Measurements from ENCODE around the gene KCNJ9.

Gene KCNJ9

GRCh38 chr1:160127865-160128523, 46.7 kb downstream of the KCNJ9 start:
- peak; percentile 54 for DNase-seq

- DNase-seq: no peak
Measured at GRCh38 chr1:160128636-160129035, 47.3 kb downstream of the KCNJ9 start.

DNA sequence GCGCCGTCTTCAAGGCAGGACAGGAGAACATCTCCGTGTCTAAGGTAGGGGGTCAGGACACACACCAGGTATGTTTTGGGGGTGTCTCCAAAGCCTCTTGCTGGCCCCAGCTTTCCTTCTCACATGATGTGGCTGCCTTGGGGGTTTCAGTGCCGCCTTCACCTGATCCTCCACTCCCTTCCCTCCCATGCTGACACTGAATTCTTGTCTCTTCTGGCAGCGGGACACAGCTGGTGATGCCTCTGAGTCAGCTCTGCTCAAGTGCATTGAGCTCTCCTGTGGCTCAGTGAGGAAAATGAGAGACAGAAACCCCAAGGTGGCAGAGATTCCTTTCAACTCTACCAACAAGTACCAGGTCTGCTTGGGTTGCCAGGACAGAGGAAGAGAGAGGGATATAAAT, 47.7 kb downstream of the KCNJ9 start:
- peak; percentile 25 for DNase-seq

GRCh38 chr1:160129558-160129957, 48.2 kb downstream of the KCNJ9 start:
- no peak for DNase-seq

DNA sequence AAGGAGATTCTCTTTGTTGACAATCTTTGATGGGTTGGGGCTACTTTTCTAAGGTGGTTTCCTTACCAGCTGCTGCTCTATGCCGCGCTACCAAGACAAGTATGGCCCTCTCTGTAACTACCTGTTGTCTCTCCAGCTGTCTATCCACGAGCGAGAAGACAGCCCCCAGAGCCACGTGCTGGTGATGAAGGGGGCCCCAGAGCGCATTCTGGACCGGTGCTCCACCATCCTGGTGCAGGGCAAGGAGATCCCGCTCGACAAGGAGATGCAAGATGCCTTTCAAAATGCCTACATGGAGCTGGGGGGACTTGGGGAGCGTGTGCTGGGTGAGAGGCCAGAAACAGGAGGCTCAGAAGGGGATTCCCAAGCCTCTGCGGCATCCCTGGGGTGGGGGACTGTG, 48.6 kb downstream of the KCNJ9 start:
- DNase-seq: no peak

GRCh38 chr1:160130486-160130885, 49.1 kb downstream of the KCNJ9 start:
- DNase-seq: no peak

- no peak for DNase-seq
Measured at GRCh38 chr1:160130939-160131338, 49.6 kb downstream of the KCNJ9 start.

GRCh38 chr1:160131803-160132565, 50.6 kb downstream of the KCNJ9 start:
- DNase-seq: no peak

DNA sequence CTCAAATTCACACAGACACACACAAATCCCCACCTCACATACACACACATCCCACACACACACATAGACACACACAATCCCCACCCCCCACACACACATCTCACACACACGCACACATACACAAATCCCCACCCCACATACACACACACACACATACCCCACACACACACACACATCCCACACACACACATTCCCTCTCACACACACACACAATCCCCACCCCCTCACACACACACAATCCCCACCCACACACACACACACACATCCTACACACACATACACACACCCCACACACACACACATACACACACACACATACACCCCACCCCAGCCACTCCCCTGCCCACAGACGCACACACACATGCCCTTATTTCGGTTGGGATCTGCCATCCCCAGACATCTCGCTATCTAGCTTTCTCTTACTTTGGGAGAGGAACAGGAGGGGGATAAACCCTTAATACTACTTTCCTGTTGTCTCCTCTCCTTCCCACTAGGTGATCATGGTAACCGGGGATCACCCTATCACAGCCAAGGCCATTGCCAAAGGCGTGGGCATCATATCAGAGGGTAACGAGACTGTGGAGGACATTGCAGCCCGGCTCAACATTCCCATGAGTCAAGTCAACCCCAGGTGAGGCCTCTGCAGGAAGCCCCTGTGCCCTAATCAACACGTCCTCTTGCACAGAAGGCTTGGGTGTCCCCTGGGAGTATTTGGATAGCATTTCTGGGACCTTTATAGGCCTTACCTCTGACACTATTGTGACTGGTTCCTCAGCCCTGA, 52.8 kb downstream of the KCNJ9 start:
- no peak for DNase-seq

DNA sequence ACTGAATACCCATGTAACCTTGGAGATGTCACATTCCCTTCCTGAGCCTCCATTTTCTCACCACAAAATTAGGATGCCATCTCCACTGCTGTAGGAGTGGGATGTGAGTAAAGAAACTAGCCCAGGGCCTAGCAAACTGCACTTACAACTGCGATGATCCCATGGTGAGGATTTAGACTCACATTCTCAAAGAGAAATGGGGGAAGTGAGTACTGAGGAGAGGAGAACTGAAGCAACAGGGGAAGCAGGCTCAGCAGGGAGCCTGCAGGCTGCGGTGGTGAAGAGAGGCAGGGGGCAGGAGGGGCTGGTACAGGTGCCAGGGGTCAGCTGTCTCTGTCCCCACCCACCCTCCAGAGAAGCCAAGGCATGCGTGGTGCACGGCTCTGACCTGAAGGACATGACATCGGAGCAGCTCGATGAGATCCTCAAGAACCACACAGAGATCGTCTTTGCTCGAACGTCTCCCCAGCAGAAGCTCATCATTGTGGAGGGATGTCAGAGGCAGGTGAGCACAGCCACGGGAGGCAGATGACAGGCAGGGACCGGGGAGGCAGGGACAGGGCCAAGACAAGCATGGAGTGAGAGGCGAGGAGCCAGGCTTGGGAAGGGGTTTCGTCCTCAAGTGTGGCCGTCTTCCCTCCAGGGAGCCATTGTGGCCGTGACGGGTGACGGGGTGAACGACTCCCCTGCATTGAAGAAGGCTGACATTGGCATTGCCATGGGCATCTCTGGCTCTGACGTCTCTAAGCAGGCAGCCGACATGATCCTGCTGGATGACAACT, 53.6 kb downstream of the KCNJ9 start:
- no peak for DNase-seq

DNA sequence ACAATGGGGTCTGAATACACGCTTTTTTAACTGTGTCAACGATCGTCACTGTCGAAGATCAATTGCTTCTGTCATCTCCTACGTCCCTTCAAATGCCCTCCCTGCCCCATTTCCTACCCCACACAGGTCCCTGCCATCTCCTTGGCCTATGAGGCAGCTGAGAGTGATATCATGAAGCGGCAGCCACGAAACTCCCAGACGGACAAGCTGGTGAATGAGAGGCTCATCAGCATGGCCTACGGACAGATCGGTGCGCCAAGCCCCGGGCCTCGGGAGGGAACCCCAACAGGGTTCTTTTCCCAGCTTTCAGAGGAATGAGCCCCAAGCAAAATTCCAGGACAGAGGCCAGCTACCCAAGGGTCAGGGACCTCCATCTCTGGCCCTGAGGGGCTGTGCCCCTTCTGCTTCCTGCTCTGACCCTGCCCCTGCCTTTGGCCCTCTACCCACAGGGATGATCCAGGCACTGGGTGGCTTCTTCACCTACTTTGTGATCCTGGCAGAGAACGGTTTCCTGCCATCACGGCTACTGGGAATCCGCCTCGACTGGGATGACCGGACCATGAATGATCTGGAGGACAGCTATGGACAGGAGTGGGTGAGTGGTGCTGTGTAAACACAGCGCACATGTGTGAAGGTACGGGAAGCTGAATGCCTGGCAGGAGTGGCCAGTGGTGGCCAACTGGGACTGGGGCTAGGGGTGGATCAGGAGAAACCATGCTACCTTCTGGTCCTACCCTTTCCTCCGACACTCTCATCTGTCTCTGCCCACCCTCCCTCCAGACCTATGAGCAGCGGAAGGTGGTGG, 55.0 kb downstream of the KCNJ9 start:
- no peak for DNase-seq

DNA sequence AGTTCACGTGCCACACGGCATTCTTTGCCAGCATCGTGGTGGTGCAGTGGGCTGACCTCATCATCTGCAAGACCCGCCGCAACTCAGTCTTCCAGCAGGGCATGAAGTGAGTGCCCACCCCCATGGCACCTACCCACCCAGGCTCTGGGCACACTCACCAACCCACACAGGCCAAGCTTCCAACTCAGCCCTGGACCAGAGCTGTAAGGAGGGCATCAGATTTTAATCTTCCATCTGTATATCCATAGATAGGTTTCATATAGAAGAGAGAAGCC, 55.5 kb downstream of the KCNJ9 start:
- DNase-seq: no peak

- no peak for DNase-seq
Measured at GRCh38 chr1:160137216-160137862, 56.0 kb downstream of the KCNJ9 start.

GRCh38 chr1:160139840-160140239, 58.5 kb downstream of the KCNJ9 start:
- DNase-seq: no peak

All from fibroblast of upper back skin (primary cell).